ENCODE measurements around the gene TMEM150B.

The TMEM150B gene

GRCh38 chr19:55277494-55277893, 47.6 kb downstream of the TMEM150B start:
- Histone ChIP-seq H3K4me3 (ENCODE audit: low read depth, low read length) (no peak overlapping the region), H3K4me1 (no peaks in the 10 kb centered on the region), H3K36me3 (peaks cover 10% of the 10 kb centered on the region; the same call in 1 of the 2 replicates), H3K27me3 (no peaks in the 10 kb centered on the region), H3K9me3 (no peaks in the 10 kb centered on the region)
- no peak for DNase-seq
- no peak for TF ChIP-seq CTCF (IDR thresholded peaks at IDR 0.05; ENCODE audit: low read depth, low read length)

- no peak for DNase-seq
- no peak overlapping the region for H3K4me3 ChIP-seq (ENCODE audit: low read depth, low read length)
- no peaks in the 10 kb centered on the region for H3K4me1 ChIP-seq
- no peaks in the 10 kb centered on the region for H3K9me3 ChIP-seq
- H3K27me3 ChIP-seq: no peaks in the 10 kb centered on the region
- peaks cover 10% of the 10 kb centered on the region; the same call in 1 of the 2 replicates for H3K36me3 ChIP-seq
- no peak for TF ChIP-seq CTCF (IDR thresholded peaks at IDR 0.05; ENCODE audit: low read depth, low read length)
Measured at GRCh38 chr19:55276720-55277430, 48.3 kb downstream of the TMEM150B start.

GRCh38 chr19:55275851-55276719, 49.1 kb downstream of the TMEM150B start:
- no peaks in the 10 kb centered on the region for H3K9me3 ChIP-seq

GRCh38 chr19:55273978-55274707, 51.0 kb downstream of the TMEM150B start:
- H3K4me1 ChIP-seq: no peaks in the 10 kb centered on the region
- TF ChIP-seq CTCF (IDR thresholded peaks at IDR 0.05; ENCODE audit: low read depth, low read length): no peak
- H3K9me3 ChIP-seq: no peaks in the 10 kb centered on the region
- no peaks in the 10 kb centered on the region for H3K27me3 ChIP-seq
- no peak for DNase-seq
- peaks cover 10% of the 10 kb centered on the region; the same call in 1 of the 2 replicates for H3K36me3 ChIP-seq
- H3K4me3 ChIP-seq (ENCODE audit: low read depth, low read length): no peak overlapping the region

More at GRCh38 chr19:55275851-55276719, 49.1 kb downstream of the TMEM150B start:
- peaks cover 10% of the 10 kb centered on the region; the same call in 1 of the 2 replicates for H3K36me3 ChIP-seq
- TF ChIP-seq CTCF (IDR thresholded peaks at IDR 0.05; ENCODE audit: low read depth, low read length): no peak
- no peaks in the 10 kb centered on the region for H3K4me1 ChIP-seq
- DNase-seq: no peak
- no peak overlapping the region for H3K4me3 ChIP-seq (ENCODE audit: low read depth, low read length)
- H3K27me3 ChIP-seq: no peaks in the 10 kb centered on the region

GRCh38 chr19:55272142-55272541, 53.0 kb downstream of the TMEM150B start:
- no peak for TF ChIP-seq CTCF (IDR thresholded peaks at IDR 0.05; ENCODE audit: low read depth, low read length)
- Histone ChIP-seq H3K36me3 (peaks cover 7% of the 10 kb centered on the region; the same call in 1 of the 2 replicates), H3K4me1 (no peaks in the 10 kb centered on the region), H3K9me3 (no peaks in the 10 kb centered on the region), H3K27me3 (no peaks in the 10 kb centered on the region), H3K4me3 (ENCODE audit: low read depth, low read length) (no peak overlapping the region)
- no peak for DNase-seq
